Measurements from ENCODE around the gene ADAT1.
A peak's percentile ranks its signal among the peaks of the same experiment; 100 is the strongest.

The ADAT1 gene

DNA sequence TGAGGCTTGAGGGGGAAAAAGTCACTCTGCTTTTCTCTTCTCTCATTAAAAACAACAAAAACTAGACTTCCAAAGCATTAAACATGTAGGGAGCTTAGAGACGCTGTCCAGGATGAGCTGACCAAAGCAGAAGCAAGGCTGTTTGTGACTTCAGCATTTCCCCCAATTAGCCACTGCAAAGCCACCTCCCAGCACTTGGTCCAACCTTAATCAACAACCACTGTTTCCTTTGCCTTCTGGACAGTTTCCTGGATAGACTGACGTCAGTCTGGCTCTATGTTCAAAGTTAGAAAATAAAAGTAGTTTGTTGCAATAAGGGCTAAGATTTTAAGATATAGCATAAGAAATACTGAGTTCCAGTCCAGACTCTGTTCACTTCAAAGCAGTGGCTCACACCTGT, 70.1 kb downstream of the ADAT1 start:
- DNase-seq (ENCODE audit: insufficient read length) = no peak
- TF ChIP-seq POLR2A (IDR thresholded peaks at IDR 0.05; ENCODE audit: low read depth, low read length) = no peak
- no peak for TF ChIP-seq TAF1 (IDR thresholded peaks at IDR 0.05; ENCODE audit: borderline replicate concordance, low read depth, low read length)
- no peak for FAIRE-seq

DNA sequence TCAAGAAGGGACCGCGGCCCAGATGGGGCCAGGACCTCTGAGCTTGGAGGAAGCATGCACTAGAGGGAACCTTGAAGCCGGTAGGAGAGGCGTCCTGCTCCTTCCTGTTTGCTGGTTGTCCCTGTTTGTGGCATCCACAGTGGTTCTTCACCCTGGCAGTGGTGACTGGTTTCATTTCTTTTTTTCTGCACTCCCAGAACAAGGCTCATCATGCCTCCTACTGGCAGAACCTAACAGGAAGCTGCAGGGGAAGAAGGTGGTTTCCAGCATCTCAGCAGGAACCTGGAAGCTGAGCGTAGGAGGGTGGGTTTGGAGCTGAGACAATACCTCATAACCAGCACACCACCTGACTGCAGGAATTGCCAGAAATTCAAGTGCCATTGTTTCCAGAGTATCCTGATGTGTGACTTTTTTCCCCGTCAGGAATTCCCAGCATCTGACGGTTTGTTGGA, 72.8 kb downstream of the ADAT1 start:
- FAIRE-seq (peak; percentile 74), DNase-seq (ENCODE audit: insufficient read length) (peak; percentile 34)
- no peak for TF ChIP-seq POLR2A (IDR thresholded peaks at IDR 0.05; ENCODE audit: low read depth, low read length)
- TF ChIP-seq TAF1 (IDR thresholded peaks at IDR 0.05; ENCODE audit: borderline replicate concordance, low read depth, low read length) = no peak
- no peak for TF ChIP-seq POLR2AphosphoS5 (IDR thresholded peaks at IDR 0.05; ENCODE audit: low read depth, low read length)

Measured in GM12892 (cell line).